B cell (primary cell): ENCODE results near the gene N4BP3. TPM values are rescaled to one million over a fixed set of nuclear protein-coding genes. Genes with fewer than 3 reads are reported as not detected.

Experiments
- ATAC-seq: fragments of 200-7000 bp; cut with Tn5 transposase; one replicate; pipeline ENCODE4 v1.10.0; 2021; ENCODE audit warnings: low read depth, mild to moderate bottlenecking, moderate number of reproducible peaks, moderate library complexity
- CTCF ChIA-PET: fragments of 350-600 bp; sonication (Branson Sonifier 250); formaldehyde crosslinking; loops from one replicate; lab custom pipeline; 2021; ENCODE audit warnings: antibody characterized with exemption, inconsistent platforms; lab: Charles Lee
- POLR2A ChIA-PET: fragments of 350-600 bp; sonication (Branson Sonifier 250); formaldehyde crosslinking; loops from one replicate; lab custom pipeline; 2021; ENCODE audit warnings: antibody characterized with exemption; lab: Charles Lee
- DNase-seq: peaks from one replicate; pipeline ENCODE4 v3.0.0; 2013
- H2AFZ ChIP-seq: 2 replicates; pipeline ENCODE4 v1.6.1; 2012; ENCODE audit warnings: mild to moderate bottlenecking, low read depth, low read length; ENCODE audit not compliant: insufficient read depth, poor library complexity, severe bottlenecking
- H3K27ac ChIP-seq, 2 donors: 1 replicate in 1 of 2; 2 replicates in 1 of 2; pipeline ENCODE4 v1.5.1; 2012 to 2013; ENCODE audit warnings: low read length in 2 of 2, mild to moderate bottlenecking in 2 of 2, moderate library complexity in 1 of 2
- H3K27me3 ChIP-seq, 4 experiments: fragments of 200-600 bp in 1 of 4; sonication (generic) in 1 of 4; replicated peaks in 1 of 4; 1 replicate in 2 of 4; 2 replicates in 2 of 4; pipeline versions ENCODE4 v1.6.1 to v1.7.0; 2013 to 2016; ENCODE audit warnings: low read length in 3 of 4, mild to moderate bottlenecking in 2 of 4, mixed read lengths in 1 of 4, moderate library complexity in 1 of 4; ENCODE audit not compliant: insufficient read depth in 4 of 4, control insufficient read depth in 3 of 4; ENCODE audit errors: control extremely low read depth in 1 of 4
- H3K36me3 ChIP-seq, 2 experiments: replicated peaks in 1 of 2; 1 replicate in 1 of 2; 2 replicates in 1 of 2; pipeline versions ENCODE4 v1.6.1 to v1.7.1; 2013; ENCODE audit warnings: low read length in 1 of 2; ENCODE audit not compliant: insufficient read depth in 2 of 2, control insufficient read depth in 1 of 2; ENCODE audit errors: control extremely low read depth in 1 of 2, extremely low read depth in 1 of 2
- H3K4me1 ChIP-seq, 2 donors: fragments of 200-600 bp in 1 of 2; sonication (generic) in 1 of 2; 1 replicate in 1 of 2; 2 replicates in 1 of 2; pipeline versions ENCODE4 v1.5.1 to v1.6.1; 2013 to 2017; ENCODE audit warnings: low read length in 2 of 2; ENCODE audit not compliant: control insufficient read depth in 2 of 2, insufficient read depth in 2 of 2
- H3K4me2 ChIP-seq: replicated peaks from 2 replicates; pipeline ENCODE3; 2012; ENCODE audit warnings: mild to moderate bottlenecking, low read depth, low read length; ENCODE audit not compliant: poor library complexity, severe bottlenecking
- H3K4me3 ChIP-seq, 5 experiments: fragments of 200-600 bp in 1 of 5; sonication (generic) in 1 of 5; 1 replicate in 3 of 5; 2 replicates in 2 of 5; pipeline versions ENCODE4 v1.5.1 to v1.7.0; 2011 to 2016; ENCODE audit warnings: low read length in 4 of 5, mild to moderate bottlenecking in 4 of 5, low read depth in 2 of 5, control low read depth in 1 of 5, moderate library complexity in 1 of 5; ENCODE audit not compliant: insufficient read depth in 1 of 5; ENCODE audit errors: control extremely low read depth in 1 of 5, extremely low read depth in 1 of 5
- H3K79me2 ChIP-seq: fragments of 200-600 bp; sonication (generic); one replicate; pipeline ENCODE4 v1.6.0; 2016; ENCODE audit warnings: low read length; ENCODE audit not compliant: control insufficient read depth, insufficient read depth
- H3K9ac ChIP-seq: fragments of 200-600 bp; sonication (generic); 2 replicates; pipeline ENCODE4 v1.6.1; 2017; ENCODE audit warnings: mild to moderate bottlenecking, low read length, moderate library complexity
- H3K9me3 ChIP-seq, 3 donors: one replicate each; pipeline versions ENCODE4 v1.6.1 to v1.7.1; 2013; ENCODE audit warnings: low read length in 2 of 3; ENCODE audit not compliant: control insufficient read depth in 2 of 3, insufficient read depth in 1 of 3; ENCODE audit errors: control extremely low read depth in 1 of 3
- H4K20me1 ChIP-seq: 2 replicates; pipeline ENCODE4 v1.6.0; 2012; ENCODE audit warnings: mild to moderate bottlenecking, low read length; ENCODE audit not compliant: insufficient read depth, control insufficient read depth, poor library complexity, severe bottlenecking
- H3K27ac Mint-ChIP-seq: one replicate; pipeline ENCODE4 v1.8.0; 2021; ENCODE audit warnings: mixed read lengths
- H3K27me3 Mint-ChIP-seq: one replicate; pipeline ENCODE4 v1.8.0; 2021; ENCODE audit warnings: mixed read lengths
- H3K4me1 Mint-ChIP-seq: one replicate; pipeline ENCODE4 v1.8.0; 2021; ENCODE audit warnings: mixed read lengths
- H3K4me3 Mint-ChIP-seq: one replicate; pipeline ENCODE4 v1.8.0; 2021; ENCODE audit warnings: mixed read lengths
- H3K9me3 Mint-ChIP-seq: one replicate; pipeline ENCODE4 v1.8.0; 2022; ENCODE audit warnings: mixed read lengths; ENCODE audit not compliant: insufficient read depth
- EZH2 ChIP-seq: IDR thresholded peaks from 2 replicates; pipeline ENCODE4 v1.6.1; 2012; ENCODE audit warnings: borderline replicate concordance, low read depth, mild to moderate bottlenecking, moderate library complexity, low read length; ENCODE audit not compliant: insufficient read depth, poor library complexity, severe bottlenecking
- WGBS: methylation state at CpG from one replicate; pipeline ENCODE4 v1.1.5; 2013; ENCODE audit warnings: missing lambda C conversion rate; ENCODE audit not compliant: insufficient coverage; 5-methylcytosine and 5-hydroxymethylcytosine counted together
- intact Hi-C: fragments of 100-400 bp; cut with micrococcal nuclease; formaldehyde crosslinking; loops from one replicate; pipeline ENCODE4 v1.10.0; 2022
- polyA plus RNA-seq: library from polyadenylated mRNA; depleted of rRNA; stranded (reverse); fragments of >200 nt; gene quantifications from 2 replicates; pipeline ENCODE4 v1.2.3, GENCODE V29; 2012
- total RNA-seq, 2 donors: library from RNA; stranded (reverse); fragments of 120-200 nt in 1 of 2; gene quantifications; 1 replicate in 1 of 2; 2 replicates in 1 of 2; pipeline versions ENCODE4 v1.2.3 to v1.2.4, GENCODE V29; 2013 to 2022
- TF ChIP-seq, protein P1 (sequence below): fragments of 200-600 bp; IDR thresholded peaks from one replicate; pipeline ENCODE4 v1.8.0; 2022; ENCODE audit warnings: antibody characterized with exemption, mild to moderate bottlenecking

N4BP3 gene
- total and polyA plus RNA-seq, 2 donors (not counting 1 experiment from before 2014, with no cell fraction given) = 13.3 to 48.7 TPM

DNA sequence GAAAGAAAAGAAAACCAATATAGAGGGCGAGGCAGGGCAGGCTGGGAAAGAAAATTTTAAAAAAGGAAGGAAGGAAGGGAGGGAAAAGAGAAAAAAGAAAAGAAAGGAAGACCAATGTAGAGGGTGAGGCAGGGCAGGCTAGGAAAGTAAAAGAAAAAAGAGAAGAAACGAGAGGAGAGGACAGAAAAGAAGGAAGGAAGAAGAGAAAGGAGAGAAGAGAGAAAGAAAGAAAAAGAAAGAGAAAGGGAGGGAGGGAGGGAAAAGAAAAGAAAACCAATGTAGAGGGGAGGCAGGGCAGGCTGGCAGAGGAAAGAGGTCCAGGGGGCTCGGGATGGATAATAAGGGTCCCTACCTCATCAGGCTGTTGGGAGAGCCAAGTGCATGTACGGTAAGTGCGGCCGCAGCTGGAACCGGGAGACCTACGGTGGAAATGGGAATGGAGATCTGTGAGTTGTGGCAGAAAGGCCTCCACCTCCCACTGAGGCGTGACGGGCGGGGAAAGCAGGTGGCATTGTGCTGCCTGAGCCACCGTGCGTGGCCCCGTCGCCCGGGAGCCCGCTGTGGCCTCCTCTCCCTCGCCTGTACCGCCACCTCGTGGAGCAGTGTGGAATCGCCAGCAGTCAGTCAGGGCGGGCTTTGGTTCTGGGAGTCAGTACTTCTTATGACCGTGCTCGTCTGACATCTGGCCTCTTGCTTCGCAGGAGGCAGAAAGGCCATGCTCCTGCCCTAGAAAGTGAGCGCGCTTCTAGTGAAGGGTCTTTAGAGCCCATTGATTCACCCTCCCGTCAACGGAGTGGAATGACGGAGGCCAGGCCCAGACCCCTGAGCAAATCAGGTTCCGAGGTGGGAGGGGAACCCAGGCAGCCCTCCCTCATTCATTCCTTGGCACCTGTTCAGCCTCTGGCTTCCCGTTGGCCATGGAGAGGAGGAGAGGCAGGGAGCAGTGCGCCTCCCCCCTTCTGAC is 50.7 kb downstream of the N4BP3 start:
- ATAC-seq (peak; percentile 100), DNase-seq (peak; percentile 94)
- H3K36me3 ChIP-seq = no peaks in the 10 kb centered on the region
- H3K4me2 ChIP-seq = peak overlapping the region; percentile 71
- no peaks in the 10 kb centered on the region for H3K79me2 ChIP-seq
- no peak overlapping the region for H3K9ac ChIP-seq
- Mint-ChIP-seq H3K27ac (peak overlapping the region; percentile 4), H3K27me3 (peaks cover 11% of the 10 kb centered on the region), H3K4me1 (peaks cover 16% of the 10 kb centered on the region), H3K9me3 (no peaks in the 10 kb centered on the region), H3K4me3 (peak overlapping the region; percentile 17)
- no peaks in the 10 kb centered on the region for H3K27me3 ChIP-seq
- peaks cover 5 to 9% of the 10 kb centered on the region in 2 donors for H3K4me1 ChIP-seq
- H3K27ac ChIP-seq = no peak overlapping the region
- intact Hi-C loops = loop anchor here (1.0 kb wide), 3 partner anchors 18 to 557 kb away; no protein-coding TSS in a partner anchor
- no peaks in the 10 kb centered on the region for H4K20me1 ChIP-seq
- no peaks in the 10 kb centered on the region for H3K9me3 ChIP-seq
- peak overlapping the region in 1 of 5 experiments; percentile 14 for H3K4me3 ChIP-seq
- ChIA-PET CTCF (interaction anchor here (0.7 to 22.8 kb wide), 4 partner anchors 9 to 619 kb away, joined by 3 to 540 read pairs (median 3); no protein-coding TSS in a partner anchor), POLR2A (interaction anchor here (0.7 kb wide), 1 partner anchor 49 kb away, joined by 5 read pairs; no protein-coding TSS in a partner anchor)
- TF ChIP-seq, protein P1, sequence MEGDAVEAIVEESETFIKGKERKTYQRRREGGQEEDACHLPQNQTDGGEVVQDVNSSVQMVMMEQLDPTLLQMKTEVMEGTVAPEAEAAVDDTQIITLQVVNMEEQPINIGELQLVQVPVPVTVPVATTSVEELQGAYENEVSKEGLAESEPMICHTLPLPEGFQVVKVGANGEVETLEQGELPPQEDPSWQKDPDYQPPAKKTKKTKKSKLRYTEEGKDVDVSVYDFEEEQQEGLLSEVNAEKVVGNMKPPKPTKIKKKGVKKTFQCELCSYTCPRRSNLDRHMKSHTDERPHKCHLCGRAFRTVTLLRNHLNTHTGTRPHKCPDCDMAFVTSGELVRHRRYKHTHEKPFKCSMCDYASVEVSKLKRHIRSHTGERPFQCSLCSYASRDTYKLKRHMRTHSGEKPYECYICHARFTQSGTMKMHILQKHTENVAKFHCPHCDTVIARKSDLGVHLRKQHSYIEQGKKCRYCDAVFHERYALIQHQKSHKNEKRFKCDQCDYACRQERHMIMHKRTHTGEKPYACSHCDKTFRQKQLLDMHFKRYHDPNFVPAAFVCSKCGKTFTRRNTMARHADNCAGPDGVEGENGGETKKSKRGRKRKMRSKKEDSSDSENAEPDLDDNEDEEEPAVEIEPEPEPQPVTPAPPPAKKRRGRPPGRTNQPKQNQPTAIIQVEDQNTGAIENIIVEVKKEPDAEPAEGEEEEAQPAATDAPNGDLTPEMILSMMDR = peak; percentile 94
- no peak for TF ChIP-seq EZH2
- 13% methylated on average over 27 of the region's 33 CpGs for WGBS
- peak overlapping the region; percentile 76 for H2AFZ ChIP-seq

DNA sequence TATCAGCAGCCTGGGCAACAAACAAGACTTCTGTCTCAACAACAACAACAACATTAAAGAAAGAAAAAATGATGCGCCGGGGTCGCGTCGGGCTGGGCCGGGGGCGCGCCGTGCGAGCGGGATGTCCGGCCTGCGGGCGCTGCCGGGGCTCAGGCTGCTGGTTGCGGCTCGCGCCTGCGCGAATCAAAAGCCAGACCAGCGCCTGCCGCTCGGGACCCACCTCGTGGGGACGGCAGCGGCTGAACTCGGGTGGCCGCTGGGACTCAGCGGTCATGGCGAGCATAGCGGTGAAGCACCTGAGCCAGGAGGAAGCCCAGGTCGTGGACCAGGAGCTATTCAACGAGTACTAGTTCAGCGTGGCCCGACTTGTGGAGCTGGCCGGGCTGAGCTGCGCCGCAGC is 52.2 kb downstream of the N4BP3 start:
- Histone ChIP-seq H3K4me3 (no peak overlapping the region), H3K4me2 (no peak overlapping the region), H3K9ac (no peak overlapping the region), H3K79me2 (no peaks in the 10 kb centered on the region), H3K36me3 (no peaks in the 10 kb centered on the region), H3K27me3 (no peaks in the 10 kb centered on the region), H3K4me1 (peaks cover 5 to 9% of the 10 kb centered on the region in 2 donors), H3K9me3 (no peaks in the 10 kb centered on the region), H2AFZ (no peak overlapping the region), H3K27ac (no peak overlapping the region), H4K20me1 (no peaks in the 10 kb centered on the region)
- no peak overlapping the region for H3K27ac Mint-ChIP-seq
- peaks cover 16% of the 10 kb centered on the region for H3K4me1 Mint-ChIP-seq
- ATAC-seq (no peak), DNase-seq (no peak)
- CTCF ChIA-PET = interaction anchor here (1.2 to 1.9 kb wide), 3 partner anchors 19 to 90 kb away, joined by 5 to 19 read pairs (median 7); no protein-coding TSS in a partner anchor
- WGBS = 80% methylated on average over 36 of the region's 38 CpGs
- POLR2A ChIA-PET = no interaction called here
- intact Hi-C loops = no loop called here
- H3K4me3 Mint-ChIP-seq = no peak overlapping the region
- TF ChIP-seq, protein P1 = no peak
- no peak for TF ChIP-seq EZH2
- H3K9me3 Mint-ChIP-seq = no peaks in the 10 kb centered on the region
- peaks cover 11% of the 10 kb centered on the region for H3K27me3 Mint-ChIP-seq
